Lower leg skin (tissue), 4 donors: ENCODE data around the gene MUC20. TPM values are rescaled to one million over a fixed set of nuclear protein-coding genes. Genes with fewer than 3 reads are reported as not detected.
"Not testable (repeated sequence)": the region's sequence is repeated elsewhere in the genome, so short reads cannot be mapped to it uniquely, and the experiment has no call there.

ENCODE experiments used
- DNase-seq, 2 donors: peaks; one replicate each; pipeline ENCODE4 v3.0.0-alpha.2; 2019; ENCODE audit warnings: low spot score in 2 of 2
- H3K4me3 ChIP-seq: fragments of 200-600 bp; sonication (generic); 2 replicates; pipeline ENCODE4 v1.5.1; 2017; ENCODE audit warnings: mild to moderate bottlenecking, low read depth; ENCODE audit not compliant: poor library complexity, severe bottlenecking
- CTCF ChIP-seq, 3 donors: fragments of 450-650 bp; IDR thresholded peaks; one replicate each; pipeline ENCODE4 v1.5.1; 2016; ENCODE audit warnings: antibody characterized with exemption in 3 of 3, mild to moderate bottlenecking in 3 of 3, moderate library complexity in 2 of 3
- POLR2A ChIP-seq, 2 donors: fragments of 450-650 bp; IDR thresholded peaks; one replicate each; pipeline ENCODE4 v1.6.1; 2016 to 2017; ENCODE audit warnings: antibody characterized with exemption in 2 of 2, mild to moderate bottlenecking in 1 of 2, moderate library complexity in 1 of 2
- WGBS, 2 donors: methylation state at CpG; one replicate each; pipeline ENCODE4 v1.1.5; 2018; 5-methylcytosine and 5-hydroxymethylcytosine counted together
- intact Hi-C: fragments of 100-400 bp; cut with DNase I; formaldehyde crosslinking; loops from one replicate; pipeline ENCODE4 v1.15.0; 2023; ENCODE audit warnings: low total_unique reads
- total RNA-seq, 4 donors: library from RNA; depleted of rRNA; stranded (reverse); fragments of >200 nt; gene quantifications; one replicate each; pipeline ENCODE4 v1.1.0, GENCODE V29; 2016

MUC20 gene
- total RNA-seq, 4 donors from 2014 or later, result 1.0 to 15.1 (median 5.5) TPM

- 65 to 68% methylated on average over 4 of the region's 4 CpGs for WGBS, 2 donors
- no peak overlapping the region for H3K4me3 ChIP-seq
- intact Hi-C loops, result no loop called here
- no peak for TF ChIP-seq CTCF (IDR thresholded peaks at IDR 0.05)
- TF ChIP-seq POLR2A (IDR thresholded peaks at IDR 0.05), result no peak
- DNase-seq, result no peak
These were observed 5.6 kb upstream of the MUC20 start for GRCh38 chr3:195715134-195715533.

- DNase-seq, result no peak
- 78 to 81% methylated on average over 14 of the region's 14 CpGs for WGBS, 2 donors
- no peak overlapping the region for H3K4me3 ChIP-seq
- TF ChIP-seq CTCF (IDR thresholded peaks at IDR 0.05), result no peak
- TF ChIP-seq POLR2A (IDR thresholded peaks at IDR 0.05), result no peak
- intact Hi-C loops, result no loop called here
These were observed 5.1 kb upstream of the MUC20 start for GRCh38 chr3:195715583-195716266.

- intact Hi-C loops, result no loop called here
- no peak for DNase-seq
- no peak overlapping the region for H3K4me3 ChIP-seq
- 74 to 75% methylated on average over 9 of the region's 9 CpGs for WGBS, 2 donors
- TF ChIP-seq CTCF (IDR thresholded peaks at IDR 0.05) (no peak), POLR2A (IDR thresholded peaks at IDR 0.05) (no peak)
These were observed 3.4 kb upstream of the MUC20 start for GRCh38 chr3:195717416-195717815.

- DNase-seq, result no peak
- intact Hi-C loops, result no loop called here
- H3K4me3 ChIP-seq, result no peak overlapping the region
- no peak for TF ChIP-seq CTCF (IDR thresholded peaks at IDR 0.05)
- no peak for TF ChIP-seq POLR2A (IDR thresholded peaks at IDR 0.05)
- WGBS, 2 donors, result 60 to 68% methylated on average over 5 of the region's 5 CpGs
These were observed 2.8 kb upstream of the MUC20 start for GRCh38 chr3:195717852-195718476.

- WGBS, 2 donors, result 71 to 78% methylated on average over 7 of the region's 7 CpGs
- DNase-seq, result no peak
- TF ChIP-seq POLR2A (IDR thresholded peaks at IDR 0.05) (no peak), CTCF (IDR thresholded peaks at IDR 0.05) (no peak)
- intact Hi-C loops, result no loop called here
- no peak overlapping the region for H3K4me3 ChIP-seq
These were observed 2.2 kb upstream of the MUC20 start for GRCh38 chr3:195718477-195718984.

- DNase-seq, intact Hi-C loops, H3K4me3 ChIP-seq: not testable (repeated sequence)
- WGBS, 2 donors, result 71% methylated on average over 16 of the region's 16 CpGs
These were observed 1.1 kb upstream of the MUC20 start for GRCh38 chr3:195719514-195720254.

- H3K4me3 ChIP-seq, DNase-seq, intact Hi-C loops: not testable (repeated sequence)
- WGBS, 2 donors, result 87 to 89% methylated on average over 9 to 12 of the region's 21 CpGs
These were observed 1.6 kb downstream of the MUC20 start for GRCh38 chr3:195722139-195722995.

GRCh38 chr3:195722996-195723345 is 2.2 kb downstream of the MUC20 start:
- H3K4me3 ChIP-seq, DNase-seq, intact Hi-C loops: not testable (repeated sequence)
- 50 to 67% methylated on average over 2 to 6 of the region's 9 CpGs for WGBS, 2 donors
